Prostate gland (tissue), 2 donors: ENCODE results near the gene TEX53. TPM values are rescaled to one million over a fixed set of nuclear protein-coding genes. Genes with fewer than 3 reads are reported as not detected.

Experiments used
- DNase-seq: peaks from one replicate; pipeline ENCODE4 v3.0.0-alpha.2; 2019; ENCODE audit warnings: low spot score
- H3K27ac ChIP-seq, 2 donors: fragments of 200-600 bp; sonication (generic); 2 replicates each; pipeline ENCODE4 v1.5.1; 2017 to 2019
- H3K27me3 ChIP-seq: fragments of 200-600 bp; sonication (generic); replicated peaks from 2 replicates; pipeline ENCODE4 v1.5.1; 2019; ENCODE audit not compliant: insufficient read depth
- H3K36me3 ChIP-seq, 2 donors: fragments of 200-600 bp; sonication (generic); 1 replicate in 1 of 2; 2 replicates in 1 of 2; pipeline versions ENCODE4 v1.5.1 to v1.8.1; 2017 to 2019
- H3K4me1 ChIP-seq: fragments of 200-600 bp; sonication (generic); replicated peaks from 2 replicates; pipeline ENCODE4 v1.5.1; 2019
- H3K4me3 ChIP-seq, 2 donors: fragments of 200-600 bp; sonication (generic); 2 replicates each; pipeline ENCODE4 v1.5.1; 2017 to 2019
- H3K9me3 ChIP-seq: fragments of 200-600 bp; sonication (generic); 2 replicates; pipeline ENCODE4 v1.5.1; 2017
- CTCF ChIP-seq, 4 experiments: fragments of 200-600 bp in 2 of 4; fragments of 450-650 bp in 2 of 4; sonication (generic) in 2 of 4; IDR thresholded peaks; 1 replicate in 3 of 4; 2 replicates in 1 of 4; pipeline ENCODE4 v1.5.1; 2016 to 2019; ENCODE audit warnings: antibody characterized with exemption in 4 of 4, mild to moderate bottlenecking in 2 of 4, moderate library complexity in 2 of 4
- POLR2A ChIP-seq: fragments of 450-650 bp; IDR thresholded peaks from one replicate; pipeline ENCODE4 v1.6.1; 2016; ENCODE audit warnings: antibody characterized with exemption, mild to moderate bottlenecking
- POLR2AphosphoS5 ChIP-seq: sonication (generic); formaldehyde crosslinking; IDR thresholded peaks from one replicate; pipeline ENCODE4 v1.6.1; 2017; ENCODE audit warnings: antibody characterized with exemption
- WGBS: methylation state at CpG from one replicate; pipeline ENCODE4 v1.1.5; 2018; 5-methylcytosine and 5-hydroxymethylcytosine counted together
- intact Hi-C: fragments of 100-400 bp; cut with DNase I; formaldehyde crosslinking; loops from one replicate; pipeline ENCODE4 v1.14.2; 2022
- total RNA-seq, 2 donors: library from RNA; depleted of rRNA; stranded (reverse); fragments of >200 nt; gene quantifications; one replicate each; pipeline ENCODE4 v1.1.0, GENCODE V29; 2016

TEX53 gene
- total RNA-seq, 2 donors from 2014 or later: not detected

GRCh38 chr9:114656301-114656700 is 1.3 kb downstream of the TEX53 start:
- Histone ChIP-seq H3K27me3 (no peaks in the 10 kb centered on the region), H3K36me3 (no peaks in the 10 kb centered on the region), H3K4me3 (no peak overlapping the region), H3K9me3 (no peaks in the 10 kb centered on the region), H3K4me1 (no peaks in the 10 kb centered on the region), H3K27ac (no peak overlapping the region)
- TF ChIP-seq POLR2AphosphoS5: no peak
- no peak for TF ChIP-seq POLR2A
- TF ChIP-seq CTCF (IDR thresholded peaks at IDR 0.05): no peak
- WGBS: 85% methylated on average over 12 of the region's 12 CpGs
- intact Hi-C loops: loop anchor here (10.0 kb wide), 1 partner anchor 72 kb away; the partner anchor contains the start of gene ATP6V1G1
- no peak for DNase-seq

- TF ChIP-seq CTCF (IDR thresholded peaks at IDR 0.05) (no peak), POLR2A (no peak), POLR2AphosphoS5 (no peak)
- no peak overlapping the region for H3K27ac ChIP-seq
- no peaks in the 10 kb centered on the region for H3K36me3 ChIP-seq
- no peak overlapping the region for H3K4me3 ChIP-seq
- intact Hi-C loops: loop anchor here (10.0 kb wide), 1 partner anchor 71 kb away; the partner anchor contains the start of gene ATP6V1G1
- H3K4me1 ChIP-seq: no peaks in the 10 kb centered on the region
- H3K9me3 ChIP-seq: no peaks in the 10 kb centered on the region
- DNase-seq: no peak
- 87% methylated on average over 8 of the region's 8 CpGs for WGBS
- H3K27me3 ChIP-seq: no peaks in the 10 kb centered on the region
These were observed 1.9 kb downstream of the TEX53 start for GRCh38 chr9:114655689-114656088.

GRCh38 chr9:114653556-114654159 is 3.9 kb downstream of the TEX53 start:
- no peaks in the 10 kb centered on the region for H3K4me1 ChIP-seq
- no peaks in the 10 kb centered on the region for H3K27me3 ChIP-seq
- no peaks in the 10 kb centered on the region for H3K9me3 ChIP-seq
- peak overlapping the region; percentile 23 to 30 for H3K27ac ChIP-seq
- peak; percentile 72 for DNase-seq
- no peak overlapping the region for H3K4me3 ChIP-seq
- 34% methylated on average over 6 of the region's 6 CpGs for WGBS
- TF ChIP-seq POLR2A: no peak
- TF ChIP-seq POLR2AphosphoS5: peak; percentile 56
- peak; percentile 82 to 95 (median 90) for TF ChIP-seq CTCF (IDR thresholded peaks at IDR 0.05)
- H3K36me3 ChIP-seq: no peaks in the 10 kb centered on the region
- intact Hi-C loops: loop anchor here (2.0 to 10.0 kb wide), 4 partner anchors 69 to 245 kb away; partner anchors contain the start of gene ATP6V1G1

GRCh38 chr9:114652776-114653555 is 4.6 kb downstream of the TEX53 start:
- 73% methylated on average over 2 of the region's 2 CpGs for WGBS
- Histone ChIP-seq H3K27me3 (no peaks in the 10 kb centered on the region), H3K4me1 (no peaks in the 10 kb centered on the region), H3K27ac (peak overlapping the region; percentile 23 to 30), H3K4me3 (no peak overlapping the region), H3K36me3 (no peaks in the 10 kb centered on the region), H3K9me3 (no peaks in the 10 kb centered on the region)
- intact Hi-C loops: loop anchor here (2.0 to 10.0 kb wide), 4 partner anchors 68 to 244 kb away; partner anchors contain the start of gene ATP6V1G1
- TF ChIP-seq POLR2AphosphoS5 (no peak), POLR2A (no peak), CTCF (IDR thresholded peaks at IDR 0.05) (no peak)
- no peak for DNase-seq
